HCEC 1CT (cell line): Measurements from ENCODE around the gene JPH4.
"Not testable (repeated sequence)": the region's sequence is repeated elsewhere in the genome, so short reads cannot be mapped to it uniquely, and the experiment has no call there.

Source experiments
- DNase-seq: peaks from one replicate; pipeline ENCODE4 v3.0.0-alpha.2; 2017

Gene JPH4

DNA sequence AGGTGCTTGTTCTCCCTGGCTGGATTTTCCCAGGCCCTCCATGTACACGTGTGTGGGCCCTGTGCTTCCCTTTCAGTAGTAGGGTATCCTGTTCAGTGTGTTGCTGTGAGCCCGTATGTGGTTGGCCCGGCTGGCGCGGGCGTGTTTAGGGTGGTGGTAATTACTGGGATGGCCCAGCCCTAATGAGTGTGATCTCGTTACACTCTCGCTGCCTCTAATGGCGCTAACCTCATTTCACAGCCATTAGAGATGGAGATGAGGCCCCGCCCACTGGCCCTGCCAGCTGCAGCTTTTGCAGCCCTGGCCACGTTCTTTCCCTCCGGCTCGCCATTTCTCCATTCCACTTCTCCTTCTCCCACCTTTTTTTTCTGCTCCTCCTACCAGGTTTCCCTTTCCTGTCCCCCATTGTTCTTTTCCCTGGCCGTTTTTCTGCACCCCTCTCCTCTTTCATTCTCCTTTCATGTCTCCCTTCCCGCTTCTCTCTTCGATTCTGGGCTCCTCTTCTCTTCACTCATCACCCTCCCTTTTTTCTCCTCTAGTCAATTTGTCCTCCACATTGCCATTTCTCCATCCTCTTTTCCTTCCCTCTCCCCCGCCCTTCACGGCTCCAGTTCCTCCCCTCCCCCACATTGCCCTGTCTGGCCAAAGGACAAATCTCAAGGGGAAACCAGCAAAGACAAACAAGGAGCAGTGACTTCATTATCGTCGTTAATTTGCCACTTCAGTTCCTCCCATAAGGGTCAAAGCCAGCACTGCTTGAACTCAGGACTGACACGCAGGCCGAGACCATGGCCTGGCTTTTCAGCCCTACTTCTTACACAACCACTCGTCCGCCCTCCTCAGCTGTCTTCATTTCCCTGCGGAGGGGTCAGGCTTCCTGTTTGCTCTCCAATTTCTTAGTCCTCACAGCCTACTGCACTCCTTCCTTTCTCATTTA is 33.8 kb downstream of the JPH4 start:
- DNase-seq, result no peak

DNA sequence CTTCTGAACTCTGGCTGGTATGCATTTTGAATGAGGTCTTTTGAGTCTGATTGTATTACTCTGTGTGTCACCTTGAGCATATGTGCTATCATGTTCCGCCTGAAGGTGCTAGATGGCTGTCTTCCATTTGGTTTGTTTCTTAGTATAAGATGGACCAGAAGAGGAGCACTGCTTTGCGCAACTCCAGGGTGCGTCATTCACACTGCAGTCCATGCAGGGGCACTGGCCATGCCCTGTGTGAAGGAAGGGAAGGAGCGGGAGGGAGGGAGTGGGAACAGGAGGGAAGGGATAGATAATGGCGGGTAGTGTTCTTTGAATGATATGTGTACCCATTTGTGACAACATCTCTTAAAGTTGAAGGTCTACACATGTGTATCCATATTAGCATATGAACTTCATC is 35.2 kb downstream of the JPH4 start:
- no peak for DNase-seq

DNA sequence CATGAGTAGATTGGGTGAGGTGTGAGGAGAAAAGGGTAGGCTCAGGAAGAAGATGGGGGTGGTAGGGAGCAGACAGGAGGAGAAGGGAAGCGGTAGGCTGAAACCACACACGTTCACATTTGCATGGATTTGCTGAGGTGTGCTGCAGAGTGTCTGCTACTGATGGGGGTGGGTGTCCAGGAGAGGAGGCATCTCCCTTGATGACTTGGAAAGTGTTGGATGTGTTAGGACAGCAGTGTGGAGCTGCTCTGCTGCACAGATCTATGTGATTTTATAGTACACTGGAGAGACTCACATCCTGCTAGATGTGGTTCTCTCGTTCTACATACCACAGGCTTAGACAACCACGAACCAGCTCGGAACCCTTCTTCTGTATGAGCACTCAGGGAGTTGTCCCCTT is 36.3 kb downstream of the JPH4 start:
- no peak for DNase-seq

DNA sequence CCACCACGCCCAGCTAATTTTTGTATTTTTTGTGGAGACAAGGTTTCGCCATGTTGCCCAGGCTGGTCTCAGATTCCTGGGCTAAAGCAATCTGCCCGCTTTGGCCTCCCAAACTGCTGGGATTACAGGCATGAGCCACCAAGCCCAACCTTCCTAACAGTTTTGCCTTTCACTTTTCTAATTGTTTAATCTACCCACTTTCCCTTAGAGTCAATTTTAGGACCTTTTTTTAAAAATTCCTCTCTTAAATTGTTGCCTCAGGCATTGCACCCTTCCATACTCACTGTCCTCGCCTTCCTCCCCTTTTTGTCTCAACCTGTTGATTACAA is 38.5 kb downstream of the JPH4 start:
- DNase-seq, result no peak

DNA sequence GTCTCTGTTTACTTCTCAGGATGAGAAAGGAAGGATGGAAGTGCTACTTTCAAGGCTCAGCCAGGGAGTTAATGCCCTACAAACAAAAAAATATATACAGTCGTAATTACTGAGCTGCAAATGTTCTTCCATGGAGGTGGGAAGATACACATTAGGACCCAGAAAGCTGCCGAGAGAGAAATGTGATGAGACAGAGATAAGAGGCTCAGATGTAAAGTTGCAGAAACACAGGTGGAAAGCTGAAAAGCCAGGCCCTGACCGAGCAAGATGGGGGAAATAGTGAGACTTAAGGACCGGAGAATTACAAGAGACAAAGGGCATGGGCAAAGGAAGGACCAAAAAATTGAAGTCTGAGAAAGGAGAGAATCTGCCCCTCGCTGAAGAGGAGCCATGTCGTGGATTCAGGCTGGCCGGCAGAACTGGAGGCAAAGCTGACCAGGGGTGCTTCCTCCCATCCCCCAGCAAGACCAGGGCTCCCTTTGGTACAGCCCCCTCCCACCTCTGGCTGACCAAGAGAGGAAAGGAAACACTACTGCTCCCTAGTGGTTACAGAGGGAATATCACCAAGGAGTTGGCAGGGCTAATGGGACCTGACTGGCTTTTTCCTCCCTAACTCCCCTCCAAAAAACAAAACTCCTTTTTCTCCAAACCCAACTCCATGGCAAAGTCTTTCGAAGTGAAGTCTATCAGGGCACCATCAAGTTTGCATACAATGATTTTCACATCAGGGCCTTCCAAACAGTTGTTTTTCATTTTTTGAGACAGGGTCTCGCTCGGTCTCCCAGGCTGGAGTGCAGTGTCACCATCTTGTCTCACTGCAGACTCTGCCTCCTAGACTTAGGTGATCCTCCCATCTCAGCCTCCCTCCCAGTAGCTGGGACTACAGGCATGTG is 39.1 kb downstream of the JPH4 start:
- DNase-seq, result peak; percentile 40

DNA sequence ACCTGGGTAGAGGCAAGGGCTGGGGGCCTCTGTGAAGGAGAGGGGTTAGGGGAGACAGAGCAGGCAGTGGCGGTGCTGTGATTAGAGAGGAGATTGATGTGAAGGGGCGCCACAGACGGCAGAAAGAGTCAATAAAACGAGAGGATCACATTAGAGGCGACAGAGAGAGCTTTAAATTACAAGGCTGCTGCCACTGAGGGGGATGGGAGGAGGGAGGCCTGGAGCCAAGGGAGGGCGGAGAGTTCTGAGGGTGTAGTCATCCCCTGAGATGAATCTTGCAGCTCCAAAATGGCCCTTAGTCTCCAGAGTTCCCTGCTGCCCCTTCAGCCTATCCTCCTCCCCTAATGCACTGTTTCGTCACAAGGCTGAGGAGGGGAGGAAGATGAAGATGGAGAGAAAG is 39.8 kb downstream of the JPH4 start:
- peak; percentile 47 for DNase-seq

DNA sequence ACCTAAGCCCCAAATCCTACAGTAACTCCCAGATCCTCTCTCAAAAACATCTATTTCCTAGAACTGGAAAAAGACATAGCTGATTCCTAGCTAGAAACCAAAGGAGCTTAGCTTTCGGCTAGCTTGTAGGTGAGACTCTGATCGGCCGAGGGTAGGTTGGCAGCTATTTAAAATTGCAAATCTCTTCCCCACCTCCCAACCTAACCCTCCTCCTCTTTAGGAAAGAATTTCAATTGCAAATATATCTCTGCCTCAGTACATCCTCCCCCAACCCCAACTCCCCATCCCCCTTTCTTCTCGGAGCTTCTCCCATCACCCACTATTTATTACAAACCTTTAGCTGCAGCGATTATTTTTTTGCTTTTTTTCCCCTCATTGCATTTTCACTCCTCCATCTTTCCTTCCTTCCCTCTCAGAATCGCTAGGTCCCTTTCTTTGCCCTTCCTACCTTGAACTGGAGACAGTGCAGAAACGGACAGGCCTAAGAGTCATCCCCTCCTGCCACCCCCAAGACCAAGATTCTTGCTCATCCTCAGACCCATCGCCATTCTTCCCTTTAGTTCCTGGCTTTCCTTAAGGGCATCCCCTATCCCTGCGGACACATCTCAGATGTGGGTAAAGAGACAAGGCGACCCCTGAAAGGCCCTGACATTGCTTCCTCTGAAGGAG is 40.4 kb downstream of the JPH4 start:
- DNase-seq, result no peak

DNA sequence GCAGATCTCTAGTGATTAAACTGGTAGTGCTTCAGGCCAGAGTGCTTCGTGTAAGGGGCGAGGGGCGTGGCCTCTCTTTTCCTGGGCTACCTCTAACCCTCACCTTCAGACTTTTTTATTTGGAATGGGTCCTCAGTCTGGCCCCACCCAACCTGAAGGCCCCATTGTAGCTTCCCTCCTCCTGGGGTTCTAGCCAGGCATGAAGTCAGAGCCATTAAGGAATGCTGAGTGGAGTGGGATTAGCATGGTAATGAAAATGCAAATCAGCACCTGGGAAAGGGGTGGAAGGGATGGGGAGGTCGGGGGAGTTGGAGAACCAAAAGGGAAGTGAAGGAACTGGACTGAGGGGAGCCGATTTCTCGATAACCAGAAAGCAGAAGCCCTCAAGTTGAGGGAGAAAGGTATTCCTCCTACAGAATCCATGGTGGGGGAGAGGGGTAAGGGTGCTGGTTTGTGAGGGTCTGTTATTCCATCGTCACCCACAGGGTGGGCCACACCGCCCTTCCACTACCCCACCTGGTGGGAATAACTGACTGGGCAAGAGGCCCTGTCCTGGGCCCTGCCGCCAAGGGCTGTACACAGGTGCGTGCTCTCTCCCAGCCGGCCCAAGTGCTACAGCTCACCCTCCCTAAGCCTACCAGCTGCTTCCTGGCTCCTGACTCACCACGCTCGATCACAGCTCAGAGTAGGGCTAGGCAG is 41.1 kb downstream of the JPH4 start:
- peak; percentile 22 for DNase-seq

DNA sequence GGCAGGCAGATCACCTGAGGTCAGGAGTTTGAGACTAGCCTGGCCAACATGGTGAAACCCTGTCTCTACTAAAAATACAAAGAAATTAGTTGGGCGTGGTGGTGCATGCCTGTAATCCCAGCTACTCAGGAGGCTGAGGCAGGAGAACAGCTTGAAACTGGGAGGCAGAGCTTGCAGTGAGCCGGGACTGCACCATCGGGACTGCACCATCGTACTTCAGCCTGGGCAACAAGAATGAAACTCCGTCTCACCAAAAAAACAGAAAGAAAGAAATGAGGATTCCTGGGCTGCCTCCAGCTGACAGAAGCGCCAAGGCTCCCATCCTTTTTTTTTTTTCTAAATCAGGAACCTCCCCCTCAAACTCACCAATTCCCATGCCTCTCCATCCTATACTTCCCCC is 41.7 kb downstream of the JPH4 start:
- DNase-seq, result not testable (repeated sequence)

DNA sequence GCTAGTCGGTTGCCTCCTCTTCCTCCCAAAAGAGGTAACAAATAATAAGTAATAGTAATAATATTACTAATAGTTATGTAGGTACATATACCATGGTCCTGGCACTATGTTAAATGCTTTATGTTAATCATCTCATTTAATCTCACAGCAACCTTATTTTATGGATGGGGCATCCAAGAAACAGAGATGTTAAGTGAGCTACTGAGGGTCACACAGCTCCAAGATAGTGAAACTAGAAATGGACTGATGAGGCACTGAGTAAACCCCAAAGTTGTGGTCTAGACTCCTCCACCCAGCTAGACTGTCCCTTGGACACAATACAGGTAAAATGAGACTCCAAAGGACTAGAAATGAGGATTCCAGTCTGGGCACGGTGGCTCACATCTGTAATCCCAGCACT is 42.1 kb downstream of the JPH4 start:
- DNase-seq, result no peak

DNA sequence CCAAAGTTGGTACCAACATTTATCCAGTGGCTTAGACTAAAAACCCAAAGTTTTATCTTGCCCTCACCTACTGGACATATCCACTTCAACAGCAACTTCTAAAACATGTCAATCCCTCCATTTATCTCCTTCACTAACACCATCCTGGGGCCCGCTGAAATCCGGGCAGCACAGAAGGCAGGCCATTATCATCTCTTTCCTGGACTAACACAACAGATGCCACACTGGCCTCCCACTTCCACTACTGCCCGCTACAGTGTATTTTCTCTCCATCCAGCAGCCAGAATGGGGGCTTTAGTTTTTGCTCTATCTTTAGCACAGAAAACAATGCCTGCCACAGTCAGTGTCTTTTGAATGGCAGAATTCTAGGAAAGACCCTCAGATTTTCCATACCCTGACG is 42.6 kb downstream of the JPH4 start:
- no peak for DNase-seq

DNA sequence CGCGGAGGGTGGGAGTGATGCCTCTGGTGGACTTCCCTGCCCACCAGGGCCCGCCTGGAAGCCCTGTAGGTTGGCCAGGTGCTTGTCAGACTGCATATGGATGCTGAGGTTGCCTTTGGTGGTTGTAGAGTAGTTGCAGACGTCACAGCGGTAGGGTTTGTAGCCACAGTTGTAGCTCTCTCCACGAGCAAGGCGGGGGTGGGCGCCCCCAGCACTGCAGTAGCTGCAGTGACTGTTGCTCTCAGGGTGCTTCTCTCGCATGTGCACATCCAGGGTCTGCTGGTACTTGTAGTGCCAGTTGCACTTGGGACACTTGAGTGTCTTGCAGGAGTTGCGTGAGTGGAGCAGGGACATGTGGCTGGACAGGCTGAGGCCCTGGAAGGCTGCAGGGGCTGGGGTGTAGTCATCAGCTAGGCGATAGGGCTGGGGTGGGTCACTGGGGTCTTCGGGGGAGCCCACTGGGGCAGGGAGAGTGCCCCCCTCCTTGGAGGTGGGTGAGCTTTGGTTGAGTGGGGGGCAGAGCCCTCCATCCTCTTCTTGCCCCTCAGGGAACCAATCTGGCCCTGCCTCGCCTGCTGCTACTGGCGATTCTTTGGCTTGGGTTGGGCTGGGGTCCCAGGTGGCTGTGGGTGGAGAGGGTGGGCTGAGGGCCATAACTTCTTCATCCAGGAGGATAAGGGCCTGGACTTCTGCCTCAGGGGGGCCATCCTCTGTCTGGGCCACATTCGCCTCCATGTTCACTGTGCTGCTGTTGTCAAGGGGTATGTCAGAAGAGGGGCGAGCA is 44.7 kb downstream of the JPH4 start:
- DNase-seq, result no peak

DNA sequence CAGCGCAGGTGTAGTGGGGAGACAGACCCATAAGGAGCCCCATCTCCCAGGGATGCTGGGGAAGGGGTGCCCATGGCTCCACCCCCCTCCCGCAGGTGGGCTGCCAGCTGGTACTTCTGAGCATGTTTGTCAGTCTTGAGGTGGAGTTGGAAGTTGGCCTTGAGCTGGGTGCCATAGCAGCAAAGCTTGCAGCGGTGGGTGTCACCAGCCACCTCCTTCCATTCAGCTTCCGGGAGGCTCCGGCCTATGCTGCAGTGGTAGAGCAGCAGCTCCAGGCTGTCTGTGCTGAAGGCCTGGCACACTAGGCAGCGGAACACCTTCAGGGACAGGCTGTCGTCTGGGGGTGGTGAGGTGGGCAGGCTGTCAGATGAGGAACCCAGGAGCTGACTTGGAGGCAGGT is 45.9 kb downstream of the JPH4 start:
- no peak for DNase-seq

DNA sequence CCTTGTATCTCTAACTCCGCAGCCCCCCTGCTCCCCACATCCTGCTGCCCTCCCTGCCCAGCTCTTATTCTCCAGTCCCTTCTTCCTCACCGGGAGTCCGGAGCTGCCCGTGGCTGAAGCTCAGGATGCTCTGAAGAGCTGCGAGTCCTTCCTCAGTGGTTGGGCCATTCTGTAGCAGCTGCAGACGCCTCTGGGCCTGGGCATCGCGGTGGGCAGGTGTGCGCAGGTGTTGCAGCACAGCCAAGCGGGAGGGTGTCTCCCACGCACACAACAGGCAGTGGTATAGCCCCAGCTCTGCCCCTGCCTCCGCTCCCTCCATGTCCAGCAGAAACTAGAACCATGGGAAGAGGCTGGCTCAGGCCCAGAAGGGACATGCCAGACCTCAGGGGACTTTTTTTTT is 47.2 kb downstream of the JPH4 start:
- DNase-seq, result no peak

DNA sequence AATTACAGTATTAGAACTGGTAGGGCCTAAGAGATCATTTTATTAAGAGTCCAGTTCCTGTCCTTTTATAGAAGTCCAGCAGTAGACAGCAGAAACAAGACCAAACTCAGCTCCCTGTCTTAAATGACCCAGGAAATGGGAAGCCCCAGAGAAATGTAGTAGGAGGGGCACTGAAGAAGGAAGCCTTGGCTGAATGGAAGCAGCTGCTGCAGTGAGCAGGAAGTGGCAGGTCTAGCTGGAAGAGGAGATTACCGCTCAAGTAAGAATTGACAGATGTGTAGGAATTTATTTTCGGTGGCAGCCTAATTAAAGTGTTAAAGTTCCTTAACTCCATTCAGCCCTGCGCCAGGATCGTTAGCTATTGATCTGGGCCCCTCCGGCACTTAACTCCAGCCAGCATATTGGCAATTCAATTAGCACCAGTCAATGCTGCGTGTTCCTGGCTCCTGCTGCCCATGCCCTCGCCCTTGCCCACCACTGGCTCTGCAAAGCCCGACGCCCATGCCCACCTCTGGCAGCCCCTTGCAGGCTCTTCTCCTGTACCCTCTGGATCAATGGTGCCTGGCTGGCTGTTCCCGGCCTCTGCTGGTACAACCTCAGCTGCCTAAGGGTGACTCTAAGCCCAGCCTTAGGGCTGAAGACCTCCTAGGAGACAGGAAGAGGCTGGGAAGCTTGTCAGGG is 48.1 kb downstream of the JPH4 start:
- peak; percentile 19 for DNase-seq

DNA sequence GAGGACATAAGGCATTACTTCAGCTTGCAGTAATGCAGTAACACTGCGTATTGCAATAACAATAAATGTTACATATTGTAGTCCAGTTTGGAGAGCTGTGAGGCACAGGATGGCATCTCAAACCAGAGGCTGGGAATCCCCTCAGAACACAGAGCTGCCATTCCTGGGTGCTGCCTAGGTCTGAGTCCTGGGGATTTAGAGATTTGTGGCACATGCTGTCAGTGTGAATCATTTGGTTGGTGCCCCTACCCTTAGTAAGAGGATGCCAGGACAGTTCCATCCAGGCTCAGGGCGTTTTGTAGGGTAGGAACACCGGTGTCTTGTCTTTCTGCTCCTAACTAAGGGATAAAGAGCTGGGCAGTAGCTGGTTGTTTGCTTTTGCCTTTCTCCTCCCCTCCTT is 49.6 kb downstream of the JPH4 start:
- DNase-seq, result no peak

DNA sequence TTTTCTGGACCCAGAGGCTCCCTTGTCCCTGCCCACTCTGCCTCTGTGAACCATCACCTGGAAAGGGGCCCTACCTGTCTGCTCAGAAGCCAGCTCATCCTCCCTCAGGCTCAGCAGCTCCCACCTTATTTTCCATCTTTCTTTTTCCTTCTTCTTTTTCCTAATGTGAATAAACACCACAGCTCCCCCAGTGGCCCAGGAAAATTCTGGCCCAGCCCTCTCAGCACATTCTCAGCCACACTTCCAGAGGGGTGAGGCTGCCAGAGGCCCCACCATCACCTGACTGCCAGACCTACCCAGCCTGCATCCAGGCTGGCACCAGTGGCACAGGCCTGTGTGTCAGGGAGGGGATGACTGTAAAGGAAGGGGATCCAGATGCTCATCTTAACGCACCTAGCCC is 50.0 kb downstream of the JPH4 start:
- DNase-seq, result no peak

DNA sequence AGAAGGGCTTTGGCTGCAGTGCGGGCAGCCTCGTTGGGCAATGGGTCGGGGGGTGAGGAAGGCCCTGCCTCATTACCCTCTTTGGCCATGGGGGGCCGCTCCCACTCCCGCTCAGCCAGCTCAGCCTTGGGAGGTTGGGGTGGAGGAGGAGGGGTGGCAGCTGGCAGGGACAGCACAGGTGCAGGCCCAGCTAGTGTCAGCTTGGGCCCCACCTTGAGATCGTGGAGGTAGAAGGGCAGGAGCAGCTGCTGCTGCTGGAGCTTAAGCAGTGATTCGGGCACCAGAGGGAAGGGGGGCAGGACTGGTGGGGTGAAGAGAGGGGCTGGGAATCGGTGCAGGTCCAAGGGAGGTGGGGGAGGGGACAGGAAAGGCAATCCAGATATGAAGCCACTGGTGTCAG is 53.0 kb downstream of the JPH4 start:
- no peak for DNase-seq

DNA sequence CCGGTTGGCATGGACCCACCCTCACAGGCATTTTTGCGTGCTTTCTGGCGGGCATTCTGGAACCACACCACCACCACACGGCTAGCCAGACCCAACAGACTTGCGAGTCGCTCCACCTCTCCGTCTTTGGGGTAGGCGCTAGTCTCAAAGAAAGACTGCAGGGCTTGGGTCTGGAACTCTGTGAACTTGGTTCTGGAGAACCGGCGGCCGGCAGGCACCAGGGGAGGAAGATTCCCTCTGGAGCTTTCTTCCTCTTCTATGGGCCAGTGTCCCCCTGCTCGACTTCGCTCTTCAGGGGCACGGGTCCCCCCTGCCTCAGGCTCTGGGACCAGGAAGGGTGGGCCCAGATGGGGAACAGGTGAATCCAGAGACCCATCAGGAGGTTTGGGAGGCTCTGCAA is 53.6 kb downstream of the JPH4 start:
- no peak for DNase-seq

DNA sequence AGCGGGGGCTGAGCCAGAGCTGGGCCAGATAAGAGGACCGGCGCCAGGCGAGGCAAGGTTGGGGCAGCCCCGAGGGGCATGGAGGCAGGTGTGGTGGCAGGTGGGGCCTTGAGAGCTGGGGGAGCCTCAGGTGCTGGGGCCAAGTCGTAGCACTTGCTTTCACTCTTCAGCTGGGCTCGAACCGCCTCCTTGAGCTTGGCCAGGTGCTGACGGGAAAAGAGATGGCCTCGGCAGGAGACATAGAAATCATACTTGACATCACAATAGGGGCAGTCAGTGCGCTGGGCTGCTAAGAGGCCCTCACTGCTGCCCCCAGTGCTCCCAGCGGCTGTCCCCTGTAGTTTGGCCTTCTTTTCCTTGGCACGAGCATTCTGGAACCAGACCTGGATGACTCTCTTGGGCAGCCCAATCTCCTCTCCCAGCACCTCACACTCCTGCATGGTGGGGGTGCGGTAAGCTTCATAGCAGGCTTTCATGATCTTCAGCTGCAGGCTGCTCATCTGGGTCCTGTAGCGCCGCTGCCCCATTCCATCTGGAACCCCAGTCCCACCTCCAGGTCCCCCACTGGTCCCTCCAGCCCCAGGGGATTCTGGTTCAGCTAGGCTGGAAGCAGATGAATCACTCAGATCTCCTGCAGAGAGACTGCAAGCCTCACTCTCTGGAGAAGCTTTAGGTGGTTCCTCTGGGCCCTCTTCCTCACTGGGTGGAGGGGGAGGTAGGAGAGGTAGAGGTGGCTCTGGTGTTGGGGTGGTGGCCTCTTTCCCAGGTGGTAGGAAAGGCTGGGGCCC is 55.2 kb downstream of the JPH4 start:
- no peak for DNase-seq
